Measurements from ENCODE around the gene FCGR3B.
A peak's percentile ranks its signal among the peaks of the same experiment; 100 is the strongest.
"Not testable (repeated sequence)": the region's sequence is repeated elsewhere in the genome, so short reads cannot be mapped to it uniquely, and the experiment has no call there.

Gene FCGR3B

DNA sequence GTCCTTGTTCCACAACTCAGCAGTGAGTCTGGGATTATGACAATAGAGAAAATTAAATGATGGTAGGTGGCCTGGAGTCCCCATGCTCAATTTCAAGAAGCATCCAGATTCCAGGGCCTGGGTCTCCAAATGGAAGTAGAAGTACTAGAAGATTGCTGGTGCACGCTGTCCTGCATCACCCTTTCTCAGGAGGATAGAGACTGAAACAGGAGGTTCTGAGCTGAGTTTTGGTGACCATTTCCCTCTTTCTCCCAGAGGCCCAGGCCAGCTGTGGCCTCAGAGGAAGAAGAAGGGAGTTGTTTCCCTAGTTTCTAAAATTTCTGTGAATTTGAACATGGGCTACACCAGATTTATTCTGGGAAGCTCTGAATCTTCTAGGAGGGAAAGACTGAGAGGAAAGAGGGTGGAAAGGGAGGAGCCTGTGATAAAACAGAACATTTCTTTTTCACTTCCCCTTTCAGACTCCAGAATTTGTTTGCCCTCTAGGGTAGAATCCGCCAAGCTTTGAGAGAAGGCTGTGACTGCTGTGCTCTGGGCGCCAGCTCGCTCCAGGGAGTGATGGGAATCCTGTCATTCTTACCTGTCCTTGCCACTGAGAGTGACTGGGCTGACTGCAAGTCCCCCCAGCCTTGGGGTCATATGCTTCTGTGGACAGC, 31.8 kb upstream of the FCGR3B start, which contains the start of gene FCGR2B:
Gene FCGR2B, plus strand, starts transcription at position 460 of the 656 bp plus-strand sequence. Its CDS starts 99 bp downstream, at position 559.
- H3K27me3 ChIP-seq; H3K4me3 ChIP-seq; H3K36me3 ChIP-seq; H3K27ac ChIP-seq; DNase-seq; intact Hi-C loops (cut with DNase I; ENCODE audit: low total_unique reads); H3K9me3 ChIP-seq; H3K4me1 ChIP-seq: not testable (repeated sequence)

DNA sequence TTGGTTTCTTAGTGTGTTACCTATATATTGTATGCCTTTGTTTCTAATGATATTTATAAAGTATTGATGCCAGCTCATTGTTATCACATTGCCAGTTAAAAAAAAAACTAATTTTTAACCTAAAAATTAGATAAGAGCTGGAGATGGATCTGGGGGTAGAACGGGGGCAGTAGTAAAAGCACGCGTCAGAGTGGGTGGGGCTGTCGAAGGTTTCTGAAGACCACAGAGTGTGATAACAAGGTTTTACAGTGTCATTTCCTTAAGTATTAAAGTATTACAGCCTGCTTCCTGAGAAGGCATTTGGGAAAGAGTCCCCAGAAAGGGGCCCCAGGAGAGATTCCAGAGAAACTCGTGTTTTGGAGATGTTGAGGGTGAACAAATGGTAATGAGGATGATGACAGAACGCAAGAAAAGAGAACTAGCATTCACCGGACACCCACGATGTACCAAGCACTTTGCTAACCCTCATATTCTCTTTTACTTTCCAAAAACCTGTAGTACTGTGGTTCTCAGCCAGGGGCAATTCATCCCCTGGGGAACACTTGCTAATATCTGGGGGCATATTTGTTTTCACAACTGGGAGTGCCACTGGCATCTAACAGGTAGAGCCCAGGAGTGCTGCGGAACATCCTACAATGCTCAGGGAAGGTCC, 30.8 kb upstream of the FCGR3B start:
- H3K27me3 ChIP-seq; H3K4me1 ChIP-seq; H3K27ac ChIP-seq; intact Hi-C loops (cut with DNase I; ENCODE audit: low total_unique reads); DNase-seq; H3K36me3 ChIP-seq; H3K9me3 ChIP-seq; H3K4me3 ChIP-seq: not testable (repeated sequence)

DNA sequence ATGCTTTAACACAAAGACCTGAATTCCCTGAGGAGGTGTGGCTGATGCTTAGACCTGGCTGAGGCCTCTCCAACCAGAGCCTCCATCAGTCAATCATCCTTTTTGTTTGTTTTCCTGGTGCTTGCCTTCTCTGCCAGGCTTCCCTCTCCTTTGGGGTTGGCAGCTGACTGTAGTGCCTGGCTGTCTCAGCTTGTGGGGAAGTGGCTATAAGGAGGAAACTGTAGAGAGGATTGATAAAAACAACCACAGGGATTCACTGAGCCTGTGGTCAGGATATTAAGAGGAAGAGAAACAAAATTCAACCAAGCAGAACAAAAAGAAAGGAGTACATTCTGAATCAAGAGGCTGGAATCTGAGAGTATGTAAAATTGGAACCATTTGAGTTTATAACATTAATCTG, 27.5 kb upstream of the FCGR3B start:
- H3K36me3 ChIP-seq; H3K9me3 ChIP-seq; H3K27me3 ChIP-seq; DNase-seq; intact Hi-C loops (cut with DNase I; ENCODE audit: low total_unique reads); H3K4me1 ChIP-seq; H3K27ac ChIP-seq; H3K4me3 ChIP-seq: not testable (repeated sequence)

DNA sequence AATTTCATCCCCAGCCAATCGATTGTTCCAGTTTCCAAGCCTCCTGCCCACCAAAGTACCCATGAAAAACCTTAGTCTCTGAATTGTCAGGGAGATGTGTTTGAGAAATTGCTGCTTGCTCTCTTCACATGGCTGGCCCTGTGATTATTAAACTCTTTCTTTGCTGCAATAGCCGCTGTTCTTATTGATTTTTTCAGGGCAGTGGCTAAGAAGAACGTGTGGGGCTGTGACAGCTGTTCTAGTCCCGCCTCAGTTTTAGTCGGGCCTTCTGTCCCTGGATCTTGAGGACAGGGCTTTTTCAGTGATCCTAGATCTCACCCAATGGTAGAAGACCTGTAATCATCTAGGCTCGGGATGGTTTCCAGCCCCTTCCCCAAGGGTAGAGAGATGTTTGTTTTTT, 23.0 kb upstream of the FCGR3B start:
- DNase-seq; H3K9me3 ChIP-seq; H3K4me1 ChIP-seq; intact Hi-C loops (cut with DNase I; ENCODE audit: low total_unique reads); H3K36me3 ChIP-seq; H3K27me3 ChIP-seq; H3K27ac ChIP-seq; H3K4me3 ChIP-seq: not testable (repeated sequence)

DNA sequence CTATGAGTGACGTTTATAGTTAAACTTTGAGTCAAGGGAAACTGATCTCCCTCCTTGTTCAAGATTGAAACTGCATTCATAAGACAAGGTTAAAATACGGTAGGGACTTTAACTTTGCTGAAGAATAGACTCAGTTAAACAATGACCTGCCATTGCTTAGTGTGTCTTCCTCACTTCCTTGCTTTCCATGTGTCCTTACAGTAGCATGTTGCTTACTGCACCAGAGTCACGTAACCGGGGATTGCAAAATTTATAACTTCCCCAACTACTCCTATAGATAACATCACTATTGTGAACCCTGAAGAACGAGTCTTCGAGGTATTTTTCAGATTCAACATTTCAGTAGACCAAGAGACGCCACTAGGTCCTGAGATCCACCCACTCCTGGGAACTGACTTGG, 22.6 kb upstream of the FCGR3B start:
- DNase-seq; H3K27me3 ChIP-seq; H3K9me3 ChIP-seq; H3K36me3 ChIP-seq; H3K4me3 ChIP-seq; H3K4me1 ChIP-seq; H3K27ac ChIP-seq; intact Hi-C loops (cut with DNase I; ENCODE audit: low total_unique reads): not testable (repeated sequence)

DNA sequence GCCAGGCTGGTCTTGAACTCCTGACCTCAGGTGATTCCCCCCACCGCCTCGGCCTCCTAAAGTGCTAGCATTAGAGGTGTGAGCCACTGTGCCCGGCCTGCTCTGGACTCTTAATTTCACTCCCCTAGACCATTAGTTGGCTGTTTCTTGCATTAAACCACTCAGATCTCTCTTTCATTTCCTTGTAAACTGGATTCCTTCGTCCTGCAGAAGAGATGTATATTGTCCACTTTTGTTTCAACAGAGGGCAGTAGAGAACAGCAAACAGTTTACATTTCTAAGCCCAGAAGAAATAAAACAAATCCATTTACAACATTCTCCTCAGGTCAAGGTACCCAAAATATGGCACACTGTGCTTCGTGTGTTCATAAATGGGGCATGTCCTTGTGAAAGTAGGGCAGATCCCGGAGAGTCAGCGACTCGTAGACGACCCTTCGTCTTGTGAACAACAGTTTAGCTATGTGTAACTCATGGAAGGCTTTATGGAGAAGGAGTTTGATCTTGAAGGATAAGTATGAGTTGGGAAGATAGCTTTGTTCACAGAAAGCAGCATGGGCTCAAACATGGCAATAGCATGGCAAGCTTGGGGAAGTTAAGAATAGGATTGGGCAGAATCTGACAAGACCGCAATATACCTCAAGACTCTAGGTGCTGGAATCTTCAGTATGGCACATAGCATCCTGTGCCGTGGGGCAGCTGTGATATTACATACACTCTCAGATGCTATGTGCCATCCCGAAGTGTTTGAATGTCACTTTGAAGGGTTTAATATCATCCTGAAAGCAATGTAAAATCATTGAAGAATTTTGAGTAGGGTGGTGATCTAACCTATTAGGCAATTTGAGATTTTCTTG, 16.8 kb upstream of the FCGR3B start:
- H3K4me1 ChIP-seq; H3K36me3 ChIP-seq; H3K4me3 ChIP-seq; H3K27me3 ChIP-seq; H3K27ac ChIP-seq; DNase-seq; intact Hi-C loops (cut with DNase I; ENCODE audit: low total_unique reads); H3K9me3 ChIP-seq: not testable (repeated sequence)
- TF ChIP-seq, protein P1, sequence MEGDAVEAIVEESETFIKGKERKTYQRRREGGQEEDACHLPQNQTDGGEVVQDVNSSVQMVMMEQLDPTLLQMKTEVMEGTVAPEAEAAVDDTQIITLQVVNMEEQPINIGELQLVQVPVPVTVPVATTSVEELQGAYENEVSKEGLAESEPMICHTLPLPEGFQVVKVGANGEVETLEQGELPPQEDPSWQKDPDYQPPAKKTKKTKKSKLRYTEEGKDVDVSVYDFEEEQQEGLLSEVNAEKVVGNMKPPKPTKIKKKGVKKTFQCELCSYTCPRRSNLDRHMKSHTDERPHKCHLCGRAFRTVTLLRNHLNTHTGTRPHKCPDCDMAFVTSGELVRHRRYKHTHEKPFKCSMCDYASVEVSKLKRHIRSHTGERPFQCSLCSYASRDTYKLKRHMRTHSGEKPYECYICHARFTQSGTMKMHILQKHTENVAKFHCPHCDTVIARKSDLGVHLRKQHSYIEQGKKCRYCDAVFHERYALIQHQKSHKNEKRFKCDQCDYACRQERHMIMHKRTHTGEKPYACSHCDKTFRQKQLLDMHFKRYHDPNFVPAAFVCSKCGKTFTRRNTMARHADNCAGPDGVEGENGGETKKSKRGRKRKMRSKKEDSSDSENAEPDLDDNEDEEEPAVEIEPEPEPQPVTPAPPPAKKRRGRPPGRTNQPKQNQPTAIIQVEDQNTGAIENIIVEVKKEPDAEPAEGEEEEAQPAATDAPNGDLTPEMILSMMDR (IDR thresholded peaks at IDR 0.05): peak; percentile 12 to 30

DNA sequence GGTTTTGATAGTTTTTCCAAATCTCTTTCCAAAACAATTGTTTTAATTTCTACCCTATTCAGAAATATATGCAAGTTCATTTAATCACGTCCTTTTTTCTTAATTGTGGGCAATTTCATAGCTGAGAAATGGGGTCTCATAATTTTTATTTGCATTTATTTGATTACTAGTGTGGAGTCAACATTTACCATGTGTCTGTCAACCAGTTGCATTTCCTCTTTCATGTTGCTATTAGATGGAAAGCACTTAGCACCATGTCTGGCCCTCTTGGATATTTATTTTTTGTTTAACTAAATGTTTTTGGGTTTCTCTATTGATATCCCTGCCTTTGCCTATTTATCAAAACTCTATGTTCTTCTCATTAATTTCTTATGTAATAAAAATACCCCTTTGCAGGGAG, 13.9 kb upstream of the FCGR3B start:
- DNase-seq: not testable (repeated sequence)

DNA sequence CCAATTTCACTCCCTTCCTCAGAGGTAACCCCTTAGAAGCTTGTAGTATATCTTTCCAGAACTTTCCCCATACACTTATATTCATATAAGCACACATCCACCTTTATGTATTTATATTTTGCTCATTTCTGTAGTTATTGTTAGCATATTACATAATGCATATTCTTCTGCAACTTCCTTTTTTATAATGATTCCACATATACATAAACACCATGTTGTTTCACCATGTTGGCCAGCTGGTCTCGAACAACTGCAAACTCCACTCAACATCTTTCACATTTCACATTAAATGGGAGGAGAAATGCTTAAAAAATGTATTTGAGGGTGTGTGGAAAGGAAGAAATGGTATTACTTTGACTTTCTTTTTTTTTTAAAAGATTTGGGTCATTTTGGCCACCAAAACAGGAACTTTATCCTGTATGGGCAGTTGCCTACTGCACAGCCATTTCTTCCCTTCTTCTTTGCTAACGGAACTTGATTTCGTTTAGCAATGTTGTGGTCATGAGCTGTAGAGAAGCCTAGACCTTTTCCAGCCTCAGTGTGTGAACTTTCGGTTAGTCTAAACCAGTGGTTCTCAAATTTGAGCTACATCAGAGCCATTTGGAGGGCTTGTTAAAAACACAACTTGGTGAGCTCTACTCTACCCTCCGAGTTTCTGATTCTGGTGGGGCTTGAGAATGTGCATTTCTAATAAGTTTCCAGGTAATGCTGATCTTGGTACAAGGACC, 12.7 kb upstream of the FCGR3B start:
- intact Hi-C loops (cut with DNase I; ENCODE audit: low total_unique reads); H3K36me3 ChIP-seq; H3K27me3 ChIP-seq; DNase-seq; H3K4me3 ChIP-seq; H3K27ac ChIP-seq; H3K9me3 ChIP-seq; H3K4me1 ChIP-seq: not testable (repeated sequence)

More for the DNA sequence above, 13.9 kb upstream of the FCGR3B start:
- H3K9me3 ChIP-seq; H3K4me3 ChIP-seq; H3K36me3 ChIP-seq; H3K27me3 ChIP-seq; H3K4me1 ChIP-seq; intact Hi-C loops (cut with DNase I; ENCODE audit: low total_unique reads); H3K27ac ChIP-seq: not testable (repeated sequence)

DNA sequence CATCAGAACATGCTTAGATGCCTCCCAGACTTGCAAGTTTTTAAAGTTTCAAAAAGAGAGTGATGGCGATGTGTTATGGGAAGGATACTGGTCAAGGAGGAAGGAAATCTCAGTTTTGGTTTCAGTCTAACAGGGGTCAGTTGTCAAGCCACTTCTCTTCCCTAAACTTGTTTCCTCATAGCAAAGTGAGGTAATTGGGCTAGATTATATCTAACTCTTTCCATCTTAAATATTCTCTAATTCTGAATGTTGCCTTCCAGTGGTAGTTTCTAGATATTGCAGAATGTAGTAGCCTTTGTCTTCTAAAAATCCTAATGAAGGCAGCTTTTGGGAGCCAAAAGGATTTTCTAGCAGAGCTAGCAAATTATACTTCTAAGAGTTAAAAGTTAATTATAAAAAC, 11.7 kb upstream of the FCGR3B start:
- H3K27me3 ChIP-seq; H3K27ac ChIP-seq; H3K36me3 ChIP-seq; H3K4me1 ChIP-seq; intact Hi-C loops (cut with DNase I; ENCODE audit: low total_unique reads); H3K4me3 ChIP-seq; DNase-seq; H3K9me3 ChIP-seq: not testable (repeated sequence)

DNA sequence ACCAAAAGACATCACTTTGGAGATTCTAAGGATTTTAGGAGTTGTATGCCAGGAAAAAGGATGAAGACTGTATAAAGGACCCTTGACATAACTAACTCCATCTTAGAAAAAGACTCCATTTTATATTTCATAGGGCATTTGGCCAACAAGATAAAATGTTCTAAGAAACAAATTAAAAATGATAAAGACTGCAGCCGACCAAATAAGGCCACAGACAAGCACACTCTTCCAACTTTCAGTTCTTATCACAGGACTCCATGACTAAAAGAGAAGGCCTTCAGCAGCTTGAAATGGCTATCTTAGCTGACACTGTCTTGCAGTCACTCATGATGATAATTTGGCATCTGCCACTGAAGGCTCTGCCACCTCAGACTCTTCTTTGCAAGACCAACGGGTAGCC, 8.2 kb upstream of the FCGR3B start:
- H3K4me1 ChIP-seq; H3K27ac ChIP-seq; H3K27me3 ChIP-seq; DNase-seq; H3K4me3 ChIP-seq; intact Hi-C loops (cut with DNase I; ENCODE audit: low total_unique reads); H3K9me3 ChIP-seq; H3K36me3 ChIP-seq: not testable (repeated sequence)

DNA sequence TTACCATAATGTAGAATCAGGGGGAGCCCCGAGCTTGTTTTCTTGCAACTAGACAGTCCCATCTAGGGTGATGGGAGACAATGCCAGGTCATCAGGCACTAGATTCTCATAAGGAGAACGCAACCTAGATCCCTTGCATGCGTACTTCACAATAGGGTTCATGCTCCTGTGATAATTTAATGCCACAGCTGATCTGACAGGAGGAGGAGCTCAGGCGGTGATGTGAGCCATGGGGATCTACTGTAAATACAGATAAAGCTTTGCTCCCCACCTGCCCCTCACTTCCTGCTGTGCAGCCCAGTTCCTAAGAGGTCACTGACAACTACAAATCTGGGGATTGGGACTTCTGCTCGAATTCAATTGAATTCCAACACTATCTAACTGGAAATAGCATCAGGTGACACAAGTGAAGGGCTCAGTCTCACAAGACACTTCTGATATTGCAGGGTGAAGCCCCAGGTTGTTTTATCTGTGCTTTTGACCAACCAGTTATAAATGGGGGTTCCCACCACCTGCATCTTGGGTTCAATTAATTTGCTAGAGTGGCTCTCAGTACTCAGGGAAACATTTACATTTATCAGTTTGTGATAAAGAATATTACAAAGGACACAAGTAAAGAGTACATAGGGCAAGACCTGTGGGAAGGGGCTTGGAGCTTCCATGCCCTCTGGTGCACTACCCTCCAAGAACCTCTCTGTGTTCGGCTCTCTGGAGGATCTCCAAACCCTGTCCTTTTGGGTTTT, 7.4 kb upstream of the FCGR3B start:
- H3K27me3 ChIP-seq; H3K36me3 ChIP-seq; intact Hi-C loops (cut with DNase I; ENCODE audit: low total_unique reads); H3K4me1 ChIP-seq; H3K27ac ChIP-seq; H3K4me3 ChIP-seq; DNase-seq; H3K9me3 ChIP-seq: not testable (repeated sequence)

DNA sequence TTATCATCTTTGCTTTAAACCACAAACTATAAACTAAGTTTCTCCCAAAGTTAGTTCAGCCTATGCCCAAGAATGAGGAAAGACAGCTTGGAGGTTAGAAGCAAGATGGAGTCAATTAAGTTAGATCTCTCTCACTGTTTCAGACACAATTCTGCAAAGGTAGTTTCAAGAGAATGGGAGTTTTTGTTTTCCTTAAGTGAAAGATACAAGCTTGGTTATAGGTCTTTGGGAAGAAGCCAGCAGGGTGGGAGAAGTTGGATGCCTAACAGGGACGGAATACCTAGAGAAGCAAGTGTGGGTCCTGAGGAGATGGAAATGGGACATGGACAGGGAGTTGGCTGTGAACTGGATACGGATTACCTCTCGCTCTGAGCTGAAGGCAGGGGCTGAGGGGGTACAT, 6.0 kb upstream of the FCGR3B start:
- H3K9me3 ChIP-seq; H3K27me3 ChIP-seq; H3K4me3 ChIP-seq; DNase-seq; H3K4me1 ChIP-seq; intact Hi-C loops (cut with DNase I; ENCODE audit: low total_unique reads); H3K36me3 ChIP-seq; H3K27ac ChIP-seq: not testable (repeated sequence)

Measured in tibial artery (tissue), 4 donors.